ENCODE results near the gene MALT1.

MALT1 gene

GRCh38 chr18:58793361-58793760 is 122.1 kb downstream of the MALT1 start:
- Histone ChIP-seq H3K9ac (ENCODE audit: insufficient read length) (no peak overlapping the region), H3K36me3 (ENCODE audit: insufficient read depth, low read length) (no peaks in the 10 kb centered on the region), H3K9me3 (ENCODE audit: low read depth, low read length) (no peaks in the 10 kb centered on the region), H3K27ac (peak overlapping the region; percentile 57), H3K4me3 (no peak overlapping the region)
- no peak for TF ChIP-seq EZH2 (IDR thresholded peaks at IDR 0.05)
- TF ChIP-seq FOXP2 (optimal IDR thresholded peaks at IDR 0.05; ENCODE audit: control extremely low read depth, extremely low read length, insufficient read depth), result no peak
- TF ChIP-seq POLR2AphosphoS5 (IDR thresholded peaks at IDR 0.05; ENCODE audit: borderline replicate concordance, low read depth, low read length), result no peak
- no peak for DNase-seq (ENCODE audit: low read depth, low spot score)

- Histone ChIP-seq H3K9me3 (ENCODE audit: low read depth, low read length) (no peaks in the 10 kb centered on the region), H3K27ac (no peak overlapping the region), H3K4me3 (no peak overlapping the region), H3K9ac (ENCODE audit: insufficient read length) (no peak overlapping the region), H3K36me3 (ENCODE audit: insufficient read depth, low read length) (no peaks in the 10 kb centered on the region)
- no peak for DNase-seq (ENCODE audit: low read depth, low spot score)
- no peak for TF ChIP-seq POLR2AphosphoS5 (IDR thresholded peaks at IDR 0.05; ENCODE audit: borderline replicate concordance, low read depth, low read length)
- no peak for TF ChIP-seq EZH2 (IDR thresholded peaks at IDR 0.05)
- TF ChIP-seq FOXP2 (optimal IDR thresholded peaks at IDR 0.05; ENCODE audit: control extremely low read depth, extremely low read length, insufficient read depth), result no peak
Observed at GRCh38 chr18:58796220-58796619, 125.0 kb downstream of the MALT1 start.

- Histone ChIP-seq H3K4me3 (no peak overlapping the region), H3K9ac (ENCODE audit: insufficient read length) (no peak overlapping the region), H3K36me3 (ENCODE audit: insufficient read depth, low read length) (no peaks in the 10 kb centered on the region), H3K27ac (no peak overlapping the region), H3K9me3 (ENCODE audit: low read depth, low read length) (no peaks in the 10 kb centered on the region)
- no peak for DNase-seq (ENCODE audit: low read depth, low spot score)
- TF ChIP-seq FOXP2 (optimal IDR thresholded peaks at IDR 0.05; ENCODE audit: control extremely low read depth, extremely low read length, insufficient read depth), result no peak
- TF ChIP-seq EZH2 (IDR thresholded peaks at IDR 0.05), result no peak
- TF ChIP-seq POLR2AphosphoS5 (IDR thresholded peaks at IDR 0.05; ENCODE audit: borderline replicate concordance, low read depth, low read length), result no peak
Observed at GRCh38 chr18:58800582-58800981, 129.3 kb downstream of the MALT1 start.

GRCh38 chr18:58802959-58803358 is 131.7 kb downstream of the MALT1 start:
- DNase-seq (ENCODE audit: low read depth, low spot score), result no peak
- no peak for TF ChIP-seq POLR2AphosphoS5 (IDR thresholded peaks at IDR 0.05; ENCODE audit: borderline replicate concordance, low read depth, low read length)
- no peak for TF ChIP-seq EZH2 (IDR thresholded peaks at IDR 0.05)
- TF ChIP-seq FOXP2 (optimal IDR thresholded peaks at IDR 0.05; ENCODE audit: control extremely low read depth, extremely low read length, insufficient read depth), result no peak
- Histone ChIP-seq H3K9ac (ENCODE audit: insufficient read length) (no peak overlapping the region), H3K27ac (no peak overlapping the region), H3K36me3 (ENCODE audit: insufficient read depth, low read length) (no peaks in the 10 kb centered on the region), H3K9me3 (ENCODE audit: low read depth, low read length) (no peaks in the 10 kb centered on the region), H3K4me3 (no peak overlapping the region)

DNA sequence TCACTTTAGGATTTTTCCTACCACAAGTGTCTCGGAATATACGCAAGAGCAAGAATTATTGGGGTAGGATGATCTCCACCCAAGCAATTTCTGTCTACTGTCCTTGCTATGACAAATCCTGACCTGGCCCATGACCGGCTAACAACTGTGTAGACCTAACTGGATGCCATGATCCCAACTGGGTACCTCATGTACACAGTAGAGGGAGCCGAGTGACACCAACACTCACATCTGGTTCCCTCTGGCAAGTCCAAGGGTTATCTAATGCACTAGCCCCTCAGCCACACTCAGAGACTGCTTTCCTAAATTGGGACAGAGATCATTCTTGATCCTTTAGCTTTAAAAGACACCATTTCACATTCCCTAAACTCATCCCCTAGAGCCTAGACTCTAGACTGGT is 132.7 kb downstream of the MALT1 start:
- no peak for DNase-seq (ENCODE audit: low read depth, low spot score)
- no peak overlapping the region for H3K4me3 ChIP-seq
- H3K36me3 ChIP-seq (ENCODE audit: insufficient read depth, low read length), result no peaks in the 10 kb centered on the region
- H3K9ac ChIP-seq (ENCODE audit: insufficient read length), result no peak overlapping the region
- no peaks in the 10 kb centered on the region for H3K9me3 ChIP-seq (ENCODE audit: low read depth, low read length)
- no peak overlapping the region for H3K27ac ChIP-seq
- TF ChIP-seq FOXP2 (optimal IDR thresholded peaks at IDR 0.05; ENCODE audit: control extremely low read depth, extremely low read length, insufficient read depth) (no peak), EZH2 (IDR thresholded peaks at IDR 0.05) (no peak), POLR2AphosphoS5 (IDR thresholded peaks at IDR 0.05; ENCODE audit: borderline replicate concordance, low read depth, low read length) (no peak)
